ENCODE data around the gene TEX9. TPM values are rescaled to one million over a fixed set of nuclear protein-coding genes. Genes with fewer than 3 reads are reported as not detected.

Gene TEX9
- total and polyA plus RNA-seq, 10 donors, result 2.4 to 21.4 (median 5.8) TPM

- no peak overlapping the region for H3K4me3 ChIP-seq
- no peaks in the 10 kb centered on the region for H3K9me3 ChIP-seq
- DNase-seq, result no peak
- no peaks in the 10 kb centered on the region for H3K4me1 ChIP-seq
- H3K36me3 ChIP-seq, result no peaks in the 10 kb centered on the region
- intact Hi-C loops (cut with DNase I; ENCODE audit: low total_unique reads), result no loop called here
- H3K27ac ChIP-seq, result no peak overlapping the region
- TF ChIP-seq POLR2AphosphoS5 (IDR thresholded peaks at IDR 0.05), result no peak
- no peak for TF ChIP-seq CTCF (IDR thresholded peaks at IDR 0.05 in 8 of 11, conservative IDR thresholded peaks at IDR 0.05 in 3 of 11)
- TF ChIP-seq POLR2A (IDR thresholded peaks at IDR 0.05), result no peak
- 72 to 91% (median 80%) methylated on average over 2 of the region's 2 CpGs for WGBS, 5 donors
- no peaks in the 10 kb centered on the region for H3K27me3 ChIP-seq (replicated peaks in 1 of 7)
Observed at GRCh38 chr15:56343879-56344278, 21.3 kb upstream of the TEX9 start.

DNA sequence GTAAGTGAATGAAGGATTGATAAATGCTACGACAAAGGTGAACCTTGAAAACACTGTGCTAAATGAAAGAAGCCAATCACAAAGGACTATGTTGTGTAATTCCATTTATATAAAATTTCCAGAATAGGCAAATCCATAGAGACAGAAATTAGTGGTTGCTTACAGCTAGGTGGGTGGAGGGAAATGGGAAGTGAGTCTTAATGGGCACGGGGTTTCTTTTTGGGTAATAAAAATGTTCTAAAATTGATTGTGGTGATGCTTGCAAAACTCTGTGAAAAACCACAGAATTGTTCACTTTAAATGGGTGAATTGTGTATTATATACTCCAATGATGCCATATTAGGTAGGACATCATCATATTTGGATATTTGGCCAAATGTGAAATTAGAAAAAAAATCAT is 20.9 kb upstream of the TEX9 start:
- Histone ChIP-seq H3K36me3 (no peaks in the 10 kb centered on the region), H3K9me3 (no peaks in the 10 kb centered on the region), H3K27me3 (replicated peaks in 1 of 7) (no peaks in the 10 kb centered on the region), H3K4me1 (no peaks in the 10 kb centered on the region), H3K27ac (no peak overlapping the region), H3K4me3 (no peak overlapping the region)
- DNase-seq, result no peak
- TF ChIP-seq POLR2A (IDR thresholded peaks at IDR 0.05) (no peak), CTCF (IDR thresholded peaks at IDR 0.05 in 8 of 11, conservative IDR thresholded peaks at IDR 0.05 in 3 of 11) (no peak), POLR2AphosphoS5 (IDR thresholded peaks at IDR 0.05) (no peak)
- intact Hi-C loops (cut with DNase I; ENCODE audit: low total_unique reads), result no loop called here
- 61 to 78% (median 68%) methylated on average over 2 of the region's 2 CpGs for WGBS, 5 donors

DNA sequence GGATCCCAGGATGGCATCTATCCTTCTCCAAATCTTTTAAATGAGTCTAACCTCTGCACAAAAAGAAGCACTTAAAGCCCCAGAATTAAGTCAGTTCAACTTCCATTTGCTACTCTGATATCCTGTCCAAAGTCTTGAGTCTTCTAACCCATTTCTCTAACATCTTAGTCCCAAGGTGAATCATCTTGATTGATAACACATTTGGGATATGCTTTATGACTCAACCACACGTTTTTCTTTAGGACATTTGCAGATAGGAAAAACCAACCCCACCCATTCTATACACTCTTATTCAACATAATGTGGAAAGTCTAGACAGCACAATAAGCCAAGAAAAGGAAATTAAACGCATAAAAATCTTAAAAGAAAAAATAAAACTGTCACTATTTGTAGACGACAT is 18.8 kb upstream of the TEX9 start:
- Histone ChIP-seq H3K36me3 (no peaks in the 10 kb centered on the region), H3K27ac (no peak overlapping the region), H3K27me3 (replicated peaks in 1 of 7) (no peaks in the 10 kb centered on the region), H3K9me3 (no peaks in the 10 kb centered on the region), H3K4me3 (no peak overlapping the region), H3K4me1 (no peaks in the 10 kb centered on the region)
- intact Hi-C loops (cut with DNase I; ENCODE audit: low total_unique reads), result no loop called here
- TF ChIP-seq POLR2A (IDR thresholded peaks at IDR 0.05) (no peak), CTCF (IDR thresholded peaks at IDR 0.05 in 8 of 11, conservative IDR thresholded peaks at IDR 0.05 in 3 of 11) (no peak), POLR2AphosphoS5 (IDR thresholded peaks at IDR 0.05) (no peak)
- 73 to 87% (median 80%) methylated on average over 3 of the region's 3 CpGs for WGBS, 5 donors
- DNase-seq, result no peak

DNA sequence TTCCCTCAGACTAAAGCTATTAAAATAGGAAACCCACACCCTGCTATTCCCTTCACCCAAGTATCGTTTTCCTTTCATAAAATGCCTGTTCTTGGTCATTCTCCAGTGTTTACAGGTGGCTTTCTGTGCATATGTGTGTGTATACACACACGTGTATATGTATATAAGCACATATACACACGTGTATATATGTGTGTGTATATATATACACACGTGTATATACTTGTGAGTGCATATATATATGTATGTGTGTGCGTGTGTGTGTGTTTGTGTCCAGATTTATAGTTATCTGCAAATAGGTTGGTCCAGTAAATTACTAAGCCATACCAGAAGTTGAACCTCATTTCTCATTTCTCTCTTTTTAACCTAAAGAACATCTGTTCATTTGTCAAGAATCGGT is 15.7 kb upstream of the TEX9 start:
- Histone ChIP-seq H3K27ac (no peak overlapping the region), H3K36me3 (no peaks in the 10 kb centered on the region), H3K9me3 (no peaks in the 10 kb centered on the region), H3K27me3 (replicated peaks in 1 of 7) (no peaks in the 10 kb centered on the region), H3K4me3 (no peak overlapping the region), H3K4me1 (no peaks in the 10 kb centered on the region)
- 85 to 90% (median 88%) methylated on average over 6 of the region's 6 CpGs for WGBS, 5 donors
- intact Hi-C loops (cut with DNase I; ENCODE audit: low total_unique reads), result no loop called here
- DNase-seq, result no peak
- TF ChIP-seq POLR2AphosphoS5 (IDR thresholded peaks at IDR 0.05), result no peak
- no peak for TF ChIP-seq POLR2A (IDR thresholded peaks at IDR 0.05)
- TF ChIP-seq CTCF (IDR thresholded peaks at IDR 0.05 in 8 of 11, conservative IDR thresholded peaks at IDR 0.05 in 3 of 11), result no peak
